CD4-positive, CD25-positive, alpha-beta regulatory T cell (primary cell): ENCODE data around the gene DUSP2. TPM values are rescaled to one million over a fixed set of nuclear protein-coding genes. Genes with fewer than 3 reads are reported as not detected.
"Not testable (repeated sequence)": the region's sequence is repeated elsewhere in the genome, so short reads cannot be mapped to it uniquely, and the experiment has no call there.

Source experiments
- ATAC-seq, 2 donors: fragments of 150-1000 bp; cut with Tn5 transposase; one replicate each; pipeline ENCODE4 v1.10.0; 2021; ENCODE audit warnings: low read depth in 2 of 2, moderate number of reproducible peaks in 2 of 2, moderate library complexity in 1 of 2
- DNase-seq, 3 donors: peaks; one replicate each; pipeline versions ENCODE4 v3.0.0 to v3.0.0-alpha.2; 2012 to 2022; ENCODE audit warnings: mixed read lengths in 1 of 3
- H3K27ac ChIP-seq: one replicate; pipeline ENCODE4 v1.7.0; 2013; ENCODE audit warnings: mild to moderate bottlenecking, low read length; ENCODE audit not compliant: insufficient read depth, poor library complexity, severe bottlenecking
- H3K27me3 ChIP-seq: one replicate; pipeline ENCODE4 v1.7.0; 2013; ENCODE audit warnings: low read length; ENCODE audit not compliant: control insufficient read depth, insufficient read depth
- H3K36me3 ChIP-seq: one replicate; pipeline ENCODE4 v1.7.0; 2013; ENCODE audit warnings: mild to moderate bottlenecking, low read length, moderate library complexity; ENCODE audit not compliant: control insufficient read depth, insufficient read depth
- H3K4me1 ChIP-seq: 2 replicates; pipeline ENCODE4 v1.7.0; 2013; ENCODE audit warnings: mild to moderate bottlenecking, low read length; ENCODE audit not compliant: insufficient read depth, control insufficient read depth, poor library complexity, severe bottlenecking
- H3K4me3 ChIP-seq: one replicate; pipeline ENCODE4 v1.7.0; 2013; ENCODE audit warnings: low read depth, mild to moderate bottlenecking, low read length, moderate library complexity
- H3K9me3 ChIP-seq, 2 experiments: 1 replicate in 1 of 2; 2 replicates in 1 of 2; pipeline ENCODE4 v1.7.0; 2013; ENCODE audit warnings: low read length in 2 of 2, mild to moderate bottlenecking in 1 of 2, moderate library complexity in 1 of 2; ENCODE audit not compliant: control insufficient read depth in 2 of 2
- H3K27ac Mint-ChIP-seq, 3 donors: one replicate each; pipeline ENCODE4 v1.8.0; 2020 to 2022; ENCODE audit warnings: mild to moderate bottlenecking in 3 of 3, mixed read lengths in 3 of 3, moderate library complexity in 2 of 3
- H3K27me3 Mint-ChIP-seq: one replicate; pipeline ENCODE4 v1.8.0; 2022; ENCODE audit warnings: mild to moderate bottlenecking, mixed read lengths
- H3K36me3 Mint-ChIP-seq: one replicate; pipeline ENCODE4 v1.8.0; 2020; ENCODE audit warnings: mixed read lengths
- H3K4me1 Mint-ChIP-seq, 4 donors: one replicate each; pipeline ENCODE4 v1.8.0; 2020 to 2022; ENCODE audit warnings: mixed read lengths in 4 of 4, mild to moderate bottlenecking in 1 of 4
- H3K4me3 Mint-ChIP-seq, 4 donors: one replicate each; pipeline ENCODE4 v1.8.0; 2020 to 2022; ENCODE audit warnings: mild to moderate bottlenecking in 4 of 4, mixed read lengths in 4 of 4, moderate library complexity in 3 of 4
- H3K9me3 Mint-ChIP-seq, 7 donors: one replicate each; pipeline ENCODE4 v1.8.0; 2020 to 2022; ENCODE audit warnings: mixed read lengths in 7 of 7, mild to moderate bottlenecking in 3 of 7, moderate library complexity in 2 of 7
- polyA plus RNA-seq, 4 donors: library from polyadenylated mRNA; unstranded; fragments of 300-500 nt; fragmentation: Illumina TruSeq; gene quantifications; one replicate each; pipeline ENCODE4 v1.2.3, GENCODE V29; 2021
- total RNA-seq: library from RNA; stranded (reverse); gene quantifications from one replicate; pipeline ENCODE4 v1.2.3, GENCODE V29; 2022

The DUSP2 gene
- total and polyA plus RNA-seq, 5 donors from 2014 or later: 30.8 to 566 (median 47.2) TPM

GRCh38 chr2:96144481-96145035, 682 bp downstream of the DUSP2 start:
- Mint-ChIP-seq H3K4me1 (peaks cover 17 to 72% (median 33%) of the 10 kb centered on the region in 4 donors), H3K27ac (peak overlapping the region; percentile 91 to 98 (median 96)), H3K27me3 (peaks cover 12% of the 10 kb centered on the region), H3K9me3 (peaks cover 0 to 2% (median 0%) of the 10 kb centered on the region in 7 donors), H3K4me3 (peak overlapping the region; percentile 94 to 98 (median 96)), H3K36me3 (peaks cover 5% of the 10 kb centered on the region)
- DNase-seq (peak; percentile 44 to 61 (median 54)), ATAC-seq (no peak)
- Histone ChIP-seq H3K9me3 (no peaks in the 10 kb centered on the region), H3K36me3 (peaks cover 7% of the 10 kb centered on the region), H3K4me1 (peaks cover 65% of the 10 kb centered on the region), H3K4me3 (peak overlapping the region; percentile 82), H3K27ac (peak overlapping the region; percentile 100), H3K27me3 (no peaks in the 10 kb centered on the region)

- H3K27me3 Mint-ChIP-seq: peaks cover 14% of the 10 kb centered on the region
- peaks cover 66% of the 10 kb centered on the region for H3K4me1 ChIP-seq
- H3K36me3 Mint-ChIP-seq: peaks cover 5% of the 10 kb centered on the region
- H3K9me3 ChIP-seq: no peaks in the 10 kb centered on the region
- H3K27ac ChIP-seq: peak overlapping the region; percentile 100
- ATAC-seq (no peak), DNase-seq (peak in 2 of 3 donors; percentile 64 to 66)
- H3K9me3 Mint-ChIP-seq: peaks cover 0 to 2% (median 0%) of the 10 kb centered on the region in 7 donors
- peak overlapping the region; percentile 91 to 98 (median 96) for H3K27ac Mint-ChIP-seq
- peak overlapping the region; percentile 94 to 98 (median 96) for H3K4me3 Mint-ChIP-seq
- no peaks in the 10 kb centered on the region for H3K27me3 ChIP-seq
- peaks cover 7% of the 10 kb centered on the region for H3K36me3 ChIP-seq
- H3K4me1 Mint-ChIP-seq: peaks cover 17 to 71% (median 36%) of the 10 kb centered on the region in 4 donors
- H3K4me3 ChIP-seq: peak overlapping the region; percentile 82
These were observed 1.3 kb downstream of the DUSP2 start for GRCh38 chr2:96143848-96144480.

GRCh38 chr2:96143231-96143847, 1.9 kb downstream of the DUSP2 start:
- no peaks in the 10 kb centered on the region for H3K27me3 ChIP-seq
- no peak for ATAC-seq
- H3K36me3 ChIP-seq: peaks cover 7% of the 10 kb centered on the region
- Mint-ChIP-seq H3K27ac (peak overlapping the region; percentile 48 to 98 (median 96)), H3K36me3 (peaks cover 5% of the 10 kb centered on the region), H3K4me1 (peaks cover 16 to 70% (median 35%) of the 10 kb centered on the region in 4 donors), H3K27me3 (peaks cover 16% of the 10 kb centered on the region), H3K9me3 (peaks cover 0 to 2% (median 0%) of the 10 kb centered on the region in 7 donors), H3K4me3 (peak overlapping the region; percentile 94 to 98 (median 96))
- peak in 1 of 3 donors; percentile 31 for DNase-seq
- H3K27ac ChIP-seq: peak overlapping the region; percentile 100
- H3K4me3 ChIP-seq: peak overlapping the region; percentile 82
- peaks cover 67% of the 10 kb centered on the region for H3K4me1 ChIP-seq
- H3K9me3 ChIP-seq: no peaks in the 10 kb centered on the region

- Mint-ChIP-seq H3K9me3 (peaks cover 0 to 2% (median 0%) of the 10 kb centered on the region in 7 donors), H3K27ac (peak overlapping the region; percentile 69 to 96 (median 94)), H3K27me3 (peaks cover 13% of the 10 kb centered on the region), H3K36me3 (peaks cover 5% of the 10 kb centered on the region), H3K4me3 (peak overlapping the region; percentile 94 to 98 (median 96)), H3K4me1 (peaks cover 13 to 63% (median 29%) of the 10 kb centered on the region in 4 donors)
- Histone ChIP-seq H3K4me3 (peak overlapping the region; percentile 82), H3K27ac (peak overlapping the region; percentile 100), H3K36me3 (peaks cover 7% of the 10 kb centered on the region), H3K27me3 (no peaks in the 10 kb centered on the region), H3K9me3 (no peaks in the 10 kb centered on the region), H3K4me1 (peaks cover 58% of the 10 kb centered on the region)
- DNase-seq (peak; percentile 61 to 81 (median 73)), ATAC-seq (no peak)
These were observed 2.8 kb downstream of the DUSP2 start for GRCh38 chr2:96142217-96143113.

- DNase-seq, H3K27me3 ChIP-seq, H3K36me3 Mint-ChIP-seq, ATAC-seq, H3K4me3 ChIP-seq, H3K36me3 ChIP-seq, H3K9me3 ChIP-seq, H3K9me3 Mint-ChIP-seq: not testable (repeated sequence)
- Mint-ChIP-seq H3K4me1 (peaks cover 9 to 55% (median 24%) of the 10 kb centered on the region in 4 donors), H3K27ac (peak overlapping the region in 2 of 3 donors; percentile 94 to 96), H3K27me3 (peaks cover 13% of the 10 kb centered on the region), H3K4me3 (peak overlapping the region; percentile 94 to 98 (median 96))
- peaks cover 50% of the 10 kb centered on the region for H3K4me1 ChIP-seq
- H3K27ac ChIP-seq: peak overlapping the region; percentile 100
These were observed 3.6 kb downstream of the DUSP2 start for GRCh38 chr2:96141624-96141967.

GRCh38 chr2:96140941-96141623, 4.2 kb downstream of the DUSP2 start:
- Histone ChIP-seq H3K4me3 (no peak overlapping the region), H3K36me3 (peaks cover 7% of the 10 kb centered on the region), H3K4me1 (peaks cover 45% of the 10 kb centered on the region), H3K27ac (no peak overlapping the region), H3K27me3 (no peaks in the 10 kb centered on the region), H3K9me3 (no peaks in the 10 kb centered on the region)
- Mint-ChIP-seq H3K4me1 (peaks cover 6 to 50% (median 22%) of the 10 kb centered on the region in 4 donors), H3K27me3 (peaks cover 13% of the 10 kb centered on the region), H3K27ac (peak overlapping the region in 1 of 3 donors; percentile 59), H3K4me3 (peak overlapping the region in 2 of 4 donors; percentile 73 to 94), H3K36me3 (peaks cover 5% of the 10 kb centered on the region), H3K9me3 (peaks cover 0 to 2% (median 0%) of the 10 kb centered on the region in 7 donors)
- DNase-seq: no peak
- ATAC-seq: no peak
